Tibial nerve (tissue), 4 donors: Measurements from ENCODE around the gene CYP17A1. TPM values are rescaled to one million over a fixed set of nuclear protein-coding genes. Genes with fewer than 3 reads are reported as not detected.

Source experiments
- DNase-seq, 2 donors: peaks; one replicate each; pipeline ENCODE4 v3.0.0-alpha.2; 2019; ENCODE audit warnings: low spot score in 2 of 2
- H3K27ac ChIP-seq, 4 donors: fragments of 200-600 bp; sonication (generic) in 3 of 4; one replicate each; pipeline ENCODE4 v1.5.1; 2017 to 2019; ENCODE audit warnings: mild to moderate bottlenecking in 1 of 4
- H3K27me3 ChIP-seq, 2 donors: fragments of 200-600 bp; sonication (generic) in 1 of 2; one replicate each; pipeline versions ENCODE4 v1.5.1 to v1.6.0; 2017 to 2019
- H3K36me3 ChIP-seq, 3 donors: fragments of 200-600 bp; sonication (generic); one replicate each; pipeline ENCODE4 v1.5.1; 2018 to 2019
- H3K4me1 ChIP-seq, 4 donors: fragments of 200-600 bp; sonication (generic) in 3 of 4; one replicate each; pipeline ENCODE4 v1.5.1; 2017 to 2019
- H3K4me3 ChIP-seq, 4 donors: fragments of 200-600 bp; sonication (generic) in 3 of 4; one replicate each; pipeline ENCODE4 v1.5.1; 2017 to 2019; ENCODE audit warnings: mild to moderate bottlenecking in 1 of 4, moderate library complexity in 1 of 4
- H3K9me3 ChIP-seq, 4 donors: fragments of 200-600 bp; sonication (generic) in 3 of 4; one replicate each; pipeline ENCODE4 v1.5.1; 2017 to 2019
- EP300 ChIP-seq, 2 donors: sonication (generic); formaldehyde crosslinking; IDR thresholded peaks; one replicate each; pipeline ENCODE4 v1.6.1; 2017; ENCODE audit warnings: antibody characterized with exemption in 2 of 2, mild to moderate bottlenecking in 1 of 2
- POLR2A ChIP-seq, 2 donors: fragments of 450-650 bp; IDR thresholded peaks; one replicate each; pipeline ENCODE4 v1.6.1; 2017; ENCODE audit warnings: antibody characterized with exemption in 2 of 2, mild to moderate bottlenecking in 2 of 2, moderate library complexity in 2 of 2
- WGBS, 2 donors: methylation state at CpG; one replicate each; pipeline ENCODE4 v1.1.5; 2018; 5-methylcytosine and 5-hydroxymethylcytosine counted together
- total RNA-seq, 4 donors: library from RNA; depleted of rRNA; stranded (reverse); fragments of >200 nt; gene quantifications; one replicate each; pipeline ENCODE4 v1.1.0, GENCODE V29; 2016
- TF ChIP-seq, protein P1 (sequence below), 5 experiments: fragments of 200-600 bp in 3 of 5; fragments of 450-650 bp in 2 of 5; sonication (generic) in 3 of 5; IDR thresholded peaks; one replicate each; pipeline ENCODE4 v1.5.1; 2016 to 2019; ENCODE audit warnings: antibody characterized with exemption in 5 of 5, mild to moderate bottlenecking in 3 of 5, moderate library complexity in 2 of 5

The CYP17A1 gene
- total RNA-seq, 4 donors from 2014 or later = not detected

DNA sequence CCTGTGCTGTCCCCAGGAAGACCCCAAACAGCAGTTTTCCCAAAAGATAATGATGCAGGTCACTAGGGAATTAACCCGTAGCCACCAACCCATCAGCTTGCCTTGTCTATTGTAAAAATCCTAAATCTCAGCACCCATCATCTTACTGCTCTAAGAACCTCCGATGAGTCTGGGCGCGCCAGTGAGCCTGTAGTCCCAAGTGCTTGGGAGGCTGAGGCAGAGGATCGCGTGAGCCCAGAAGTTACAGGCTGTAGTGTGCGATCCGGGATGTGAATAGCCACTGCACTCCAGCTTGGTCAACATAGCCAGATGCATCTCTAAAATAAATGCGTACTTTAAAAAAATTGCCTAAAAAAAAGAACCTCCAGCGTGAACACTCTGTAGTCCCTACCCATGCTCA, 33.0 kb upstream of the CYP17A1 start:
- 83 to 84% methylated on average over 10 of the region's 10 CpGs for WGBS, 2 donors
- Histone ChIP-seq H3K27ac (peak overlapping the region in 1 of 4 donors; percentile 74), H3K4me3 (peak overlapping the region in 2 of 4 donors; percentile 52 to 68), H3K9me3 (no peaks in the 10 kb centered on the region), H3K4me1 (peaks cover 0 to 20% (median 2%) of the 10 kb centered on the region in 4 donors), H3K27me3 (no peaks in the 10 kb centered on the region), H3K36me3 (peaks cover 0 to 21% (median 0%) of the 10 kb centered on the region in 3 donors)
- DNase-seq = no peak
- no peak for TF ChIP-seq POLR2A (IDR thresholded peaks at IDR 0.05)
- TF ChIP-seq EP300 (IDR thresholded peaks at IDR 0.05) = no peak
- TF ChIP-seq, protein P1, sequence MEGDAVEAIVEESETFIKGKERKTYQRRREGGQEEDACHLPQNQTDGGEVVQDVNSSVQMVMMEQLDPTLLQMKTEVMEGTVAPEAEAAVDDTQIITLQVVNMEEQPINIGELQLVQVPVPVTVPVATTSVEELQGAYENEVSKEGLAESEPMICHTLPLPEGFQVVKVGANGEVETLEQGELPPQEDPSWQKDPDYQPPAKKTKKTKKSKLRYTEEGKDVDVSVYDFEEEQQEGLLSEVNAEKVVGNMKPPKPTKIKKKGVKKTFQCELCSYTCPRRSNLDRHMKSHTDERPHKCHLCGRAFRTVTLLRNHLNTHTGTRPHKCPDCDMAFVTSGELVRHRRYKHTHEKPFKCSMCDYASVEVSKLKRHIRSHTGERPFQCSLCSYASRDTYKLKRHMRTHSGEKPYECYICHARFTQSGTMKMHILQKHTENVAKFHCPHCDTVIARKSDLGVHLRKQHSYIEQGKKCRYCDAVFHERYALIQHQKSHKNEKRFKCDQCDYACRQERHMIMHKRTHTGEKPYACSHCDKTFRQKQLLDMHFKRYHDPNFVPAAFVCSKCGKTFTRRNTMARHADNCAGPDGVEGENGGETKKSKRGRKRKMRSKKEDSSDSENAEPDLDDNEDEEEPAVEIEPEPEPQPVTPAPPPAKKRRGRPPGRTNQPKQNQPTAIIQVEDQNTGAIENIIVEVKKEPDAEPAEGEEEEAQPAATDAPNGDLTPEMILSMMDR (IDR thresholded peaks at IDR 0.05) = no peak

DNA sequence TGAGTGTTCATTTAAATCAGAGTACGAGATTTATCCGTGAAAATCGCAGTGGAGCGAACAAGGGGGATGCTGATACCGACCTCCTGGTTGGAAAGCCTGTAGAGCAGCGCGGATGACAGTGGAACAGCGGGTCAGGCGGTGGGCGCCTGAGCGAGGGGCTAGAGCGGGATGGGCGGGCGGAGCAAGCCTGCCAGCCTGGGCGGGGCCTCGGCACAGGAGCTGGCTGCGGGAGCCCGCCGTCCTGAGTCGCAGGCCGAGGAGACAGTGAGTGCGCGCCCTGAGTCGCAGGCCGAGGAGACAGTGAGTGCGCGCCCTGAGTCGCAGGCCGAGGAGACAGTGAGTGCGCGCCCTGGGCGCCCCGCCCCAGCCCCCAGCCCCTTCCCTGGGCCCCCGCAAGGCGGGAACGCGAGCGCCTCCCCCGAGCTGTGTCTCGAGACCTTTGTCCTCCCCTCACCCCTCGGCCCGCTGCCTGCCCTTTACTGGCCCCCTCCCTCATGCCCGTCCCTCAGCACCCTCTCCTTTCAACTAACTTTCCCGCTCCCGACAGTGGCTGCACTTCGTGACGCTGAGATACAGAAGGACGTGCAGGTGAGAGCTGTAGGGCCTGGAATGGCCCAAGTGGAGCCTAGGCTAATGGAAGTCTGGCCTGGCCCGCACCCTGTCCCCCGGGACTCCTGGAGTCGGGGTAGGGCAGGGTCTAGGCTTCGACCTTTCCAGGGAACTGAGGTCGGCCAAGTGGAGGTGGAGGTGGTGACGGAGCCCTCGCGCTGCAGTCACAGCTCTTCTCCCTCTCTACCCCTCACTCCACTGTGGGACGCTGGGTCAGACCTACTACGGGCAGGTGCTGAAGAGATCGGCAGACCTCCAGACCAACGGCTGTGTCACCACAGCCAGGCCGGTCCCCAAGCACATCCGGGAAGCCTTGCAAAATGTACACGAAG, 32.3 kb upstream of the CYP17A1 start, which contains the start of gene AS3MT:
Gene AS3MT, plus strand, starts transcription at position 213 of the 941 bp plus-strand sequence. Its CDS starts 123 bp downstream, at position 336.
- Histone ChIP-seq H3K36me3 (peaks cover 0 to 14% (median 0%) of the 10 kb centered on the region in 3 donors), H3K4me3 (peak within 1 kb of the TSS; percentile 42 to 68 (median 52)), H3K27ac (peak within 1 kb of the TSS in 3 of 4 donors; percentile 7 to 74 (median 55)), H3K27me3 (no peaks in the 10 kb centered on the region), H3K9me3 (no peaks in the 10 kb centered on the region), H3K4me1 (peaks cover 0 to 20% (median 2%) of the 10 kb centered on the region in 4 donors)
- 2 to 4% methylated on average over 37 to 46 of the region's 63 CpGs for WGBS, 2 donors
- TF ChIP-seq EP300 (IDR thresholded peaks at IDR 0.05) = no peak
- no peak for DNase-seq

DNA sequence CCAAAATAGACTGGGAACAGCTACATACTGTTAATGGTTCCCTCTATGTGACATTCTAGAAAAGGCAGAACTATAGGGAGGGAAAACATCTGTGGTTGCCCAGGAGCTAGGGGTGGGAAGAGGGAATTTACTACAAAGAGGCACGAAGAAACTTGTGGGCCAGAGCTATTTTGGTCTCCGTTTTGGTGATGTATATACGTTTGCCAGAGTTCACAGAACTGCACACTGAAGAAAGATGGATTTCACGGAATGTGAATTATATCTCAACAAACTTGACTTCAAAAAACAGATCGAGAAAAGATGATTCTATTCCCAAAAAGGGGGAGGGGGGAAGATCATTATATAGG, 31.7 kb upstream of the CYP17A1 start:
- H3K36me3 ChIP-seq = peaks cover 0 to 9% (median 0%) of the 10 kb centered on the region in 3 donors
- WGBS, 2 donors = 6 to 23% methylated on average over 5 of the region's 5 CpGs

DNA sequence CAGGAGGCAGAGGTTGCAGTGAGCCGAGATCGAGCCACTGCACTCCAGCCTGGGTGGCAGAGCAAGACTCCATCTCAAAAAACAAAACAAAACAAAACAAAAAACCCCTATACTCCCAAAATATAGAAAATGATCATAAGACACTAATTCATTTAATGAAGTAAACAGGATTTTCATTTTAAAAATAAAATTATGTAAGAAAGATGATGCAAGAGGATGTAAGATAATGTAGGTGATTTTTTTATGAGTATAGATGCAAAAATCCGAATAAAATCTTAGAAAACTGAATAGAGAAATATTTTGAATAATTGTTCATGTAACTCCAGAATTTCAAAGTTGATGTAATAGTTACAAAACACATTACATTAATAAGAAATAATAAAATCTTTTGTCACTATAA, 28.4 kb upstream of the CYP17A1 start:
- Histone ChIP-seq H3K9me3 (no peaks in the 10 kb centered on the region), H3K27me3 (no peaks in the 10 kb centered on the region), H3K27ac (no peak overlapping the region), H3K4me3 (no peak overlapping the region), H3K36me3 (peaks cover 0 to 40% (median 7%) of the 10 kb centered on the region in 3 donors), H3K4me1 (peaks cover 0 to 20% (median 2%) of the 10 kb centered on the region in 4 donors)
- WGBS, 2 donors = 93% methylated on average over 3 of the region's 3 CpGs
- DNase-seq = no peak
- TF ChIP-seq POLR2A (IDR thresholded peaks at IDR 0.05) (no peak), EP300 (IDR thresholded peaks at IDR 0.05) (no peak)
- TF ChIP-seq, protein P1 (IDR thresholded peaks at IDR 0.05) = no peak

More for the DNA sequence above, 31.7 kb upstream of the CYP17A1 start:
- Histone ChIP-seq H3K4me1 (peaks cover 0 to 20% (median 2%) of the 10 kb centered on the region in 4 donors), H3K27ac (peak overlapping the region in 2 of 4 donors; percentile 7 to 74), H3K4me3 (peak overlapping the region; percentile 42 to 68 (median 52)), H3K9me3 (no peaks in the 10 kb centered on the region), H3K27me3 (no peaks in the 10 kb centered on the region)
- no peak for DNase-seq
- TF ChIP-seq POLR2A (IDR thresholded peaks at IDR 0.05) (no peak), EP300 (IDR thresholded peaks at IDR 0.05) (no peak)
- TF ChIP-seq, protein P1 (IDR thresholded peaks at IDR 0.05) = no peak

DNA sequence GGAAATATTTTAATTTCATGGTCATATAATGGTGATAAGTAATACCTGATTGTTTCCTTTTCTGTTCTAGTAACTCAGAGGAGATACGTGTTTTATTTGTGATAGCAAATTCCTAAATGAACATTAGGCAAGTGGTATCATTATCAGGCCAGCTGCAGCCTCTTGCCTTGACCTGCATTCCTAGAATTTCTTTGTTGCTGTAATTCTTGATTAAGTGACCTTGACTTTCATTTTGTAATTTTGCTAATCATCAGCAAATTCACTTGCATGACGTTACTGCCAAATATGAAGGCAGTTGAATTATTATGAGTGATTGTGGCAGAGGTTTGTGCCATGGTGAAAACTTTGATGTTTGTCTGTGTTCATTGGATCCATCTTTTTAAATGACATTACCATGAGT, 26.4 kb upstream of the CYP17A1 start:
- H3K4me1 ChIP-seq = peaks cover 0 to under 1% (median 0%) of the 10 kb centered on the region in 4 donors
- DNase-seq = no peak
- no peaks in the 10 kb centered on the region for H3K9me3 ChIP-seq
- no peak overlapping the region for H3K4me3 ChIP-seq
- no peaks in the 10 kb centered on the region for H3K27me3 ChIP-seq
- 40 to 46% methylated on average over 2 of the region's 2 CpGs for WGBS, 2 donors
- H3K36me3 ChIP-seq = peaks cover 0 to 48% (median 7%) of the 10 kb centered on the region in 3 donors
- TF ChIP-seq, protein P1 (IDR thresholded peaks at IDR 0.05) = no peak
- no peak for TF ChIP-seq EP300 (IDR thresholded peaks at IDR 0.05)
- no peak for TF ChIP-seq POLR2A (IDR thresholded peaks at IDR 0.05)
- H3K27ac ChIP-seq = no peak overlapping the region
